HL-60 (cell line): ENCODE results near the gene PTPRD.

Experiments
- DNase-seq, 2 experiments: peaks; one replicate each; pipeline ENCODE4 v3.0.0-alpha.2; 2010 to 2020; ENCODE audit warnings: low read depth in 1 of 2, low spot score in 1 of 2
- H3K27ac ChIP-seq: fragments of 250-450 bp; sonication (Bioruptor Pico); replicated peaks from 2 replicates; pipeline ENCODE4 v1.5.1; 2020; ENCODE audit warnings: mild to moderate bottlenecking, moderate library complexity
- H3K27me3 ChIP-seq: fragments of 250-450 bp; sonication (Bioruptor Pico); 2 replicates; pipeline ENCODE4 v1.5.1; 2021; ENCODE audit warnings: mild to moderate bottlenecking, moderate library complexity; ENCODE audit not compliant: insufficient read depth, poor library complexity, severe bottlenecking
- H3K4me3 ChIP-seq: replicated peaks from 2 replicates; pipeline ENCODE4 v1.5.1; 2011; ENCODE audit warnings: mild to moderate bottlenecking, control low read depth, low read length; ENCODE audit not compliant: insufficient read depth
- GABPA ChIP-seq: IDR thresholded peaks from 2 replicates; pipeline ENCODE4 v1.6.1; 2012; ENCODE audit warnings: low read depth
- POLR2AphosphoS5 ChIP-seq: IDR thresholded peaks from 2 replicates; pipeline ENCODE4 v1.6.1; 2012; ENCODE audit warnings: low read depth
- SPI1 ChIP-seq: IDR thresholded peaks from 2 replicates; pipeline ENCODE4 v1.6.1; 2012; ENCODE audit warnings: low read depth, mild to moderate bottlenecking, borderline replicate concordance
- TF ChIP-seq, protein P1 (sequence below): IDR thresholded peaks from one replicate; pipeline ENCODE4 v1.5.1; 2011; ENCODE audit warnings: low read length, control low read depth, inconsistent platforms; ENCODE audit not compliant: insufficient read depth
- TF ChIP-seq, protein P2 (sequence below): IDR thresholded peaks from 2 replicates; pipeline ENCODE4 v1.6.1; 2012; ENCODE audit warnings: low read depth; ENCODE audit not compliant: insufficient replicate concordance

The PTPRD gene

DNA sequence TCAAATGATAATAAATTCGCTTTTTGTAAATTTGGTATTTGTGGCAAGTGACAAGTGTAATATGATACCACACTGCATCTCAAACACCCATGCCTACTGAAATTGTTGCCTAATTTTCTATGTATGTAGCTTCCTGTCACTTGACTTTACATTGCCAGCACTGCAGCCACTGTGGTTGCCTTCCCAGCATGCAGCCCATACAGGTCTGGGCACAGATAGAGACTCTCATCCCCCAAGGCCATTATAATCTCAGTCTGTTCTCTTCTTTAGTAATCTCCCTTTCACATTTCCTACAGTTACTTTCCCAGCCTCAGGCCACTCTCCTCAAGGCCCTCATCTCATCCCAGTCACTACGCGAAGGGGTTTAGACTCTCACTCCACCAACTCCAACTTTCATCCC lies 1200.6 kb downstream of the PTPRD start:
- Histone ChIP-seq H3K4me3 (no peak overlapping the region), H3K27ac (no peak overlapping the region), H3K27me3 (no peaks in the 10 kb centered on the region)
- TF ChIP-seq GABPA (no peak), POLR2AphosphoS5 (no peak), SPI1 (no peak)
- TF ChIP-seq, protein P1, sequence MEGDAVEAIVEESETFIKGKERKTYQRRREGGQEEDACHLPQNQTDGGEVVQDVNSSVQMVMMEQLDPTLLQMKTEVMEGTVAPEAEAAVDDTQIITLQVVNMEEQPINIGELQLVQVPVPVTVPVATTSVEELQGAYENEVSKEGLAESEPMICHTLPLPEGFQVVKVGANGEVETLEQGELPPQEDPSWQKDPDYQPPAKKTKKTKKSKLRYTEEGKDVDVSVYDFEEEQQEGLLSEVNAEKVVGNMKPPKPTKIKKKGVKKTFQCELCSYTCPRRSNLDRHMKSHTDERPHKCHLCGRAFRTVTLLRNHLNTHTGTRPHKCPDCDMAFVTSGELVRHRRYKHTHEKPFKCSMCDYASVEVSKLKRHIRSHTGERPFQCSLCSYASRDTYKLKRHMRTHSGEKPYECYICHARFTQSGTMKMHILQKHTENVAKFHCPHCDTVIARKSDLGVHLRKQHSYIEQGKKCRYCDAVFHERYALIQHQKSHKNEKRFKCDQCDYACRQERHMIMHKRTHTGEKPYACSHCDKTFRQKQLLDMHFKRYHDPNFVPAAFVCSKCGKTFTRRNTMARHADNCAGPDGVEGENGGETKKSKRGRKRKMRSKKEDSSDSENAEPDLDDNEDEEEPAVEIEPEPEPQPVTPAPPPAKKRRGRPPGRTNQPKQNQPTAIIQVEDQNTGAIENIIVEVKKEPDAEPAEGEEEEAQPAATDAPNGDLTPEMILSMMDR, result no peak
- TF ChIP-seq, protein P2, sequence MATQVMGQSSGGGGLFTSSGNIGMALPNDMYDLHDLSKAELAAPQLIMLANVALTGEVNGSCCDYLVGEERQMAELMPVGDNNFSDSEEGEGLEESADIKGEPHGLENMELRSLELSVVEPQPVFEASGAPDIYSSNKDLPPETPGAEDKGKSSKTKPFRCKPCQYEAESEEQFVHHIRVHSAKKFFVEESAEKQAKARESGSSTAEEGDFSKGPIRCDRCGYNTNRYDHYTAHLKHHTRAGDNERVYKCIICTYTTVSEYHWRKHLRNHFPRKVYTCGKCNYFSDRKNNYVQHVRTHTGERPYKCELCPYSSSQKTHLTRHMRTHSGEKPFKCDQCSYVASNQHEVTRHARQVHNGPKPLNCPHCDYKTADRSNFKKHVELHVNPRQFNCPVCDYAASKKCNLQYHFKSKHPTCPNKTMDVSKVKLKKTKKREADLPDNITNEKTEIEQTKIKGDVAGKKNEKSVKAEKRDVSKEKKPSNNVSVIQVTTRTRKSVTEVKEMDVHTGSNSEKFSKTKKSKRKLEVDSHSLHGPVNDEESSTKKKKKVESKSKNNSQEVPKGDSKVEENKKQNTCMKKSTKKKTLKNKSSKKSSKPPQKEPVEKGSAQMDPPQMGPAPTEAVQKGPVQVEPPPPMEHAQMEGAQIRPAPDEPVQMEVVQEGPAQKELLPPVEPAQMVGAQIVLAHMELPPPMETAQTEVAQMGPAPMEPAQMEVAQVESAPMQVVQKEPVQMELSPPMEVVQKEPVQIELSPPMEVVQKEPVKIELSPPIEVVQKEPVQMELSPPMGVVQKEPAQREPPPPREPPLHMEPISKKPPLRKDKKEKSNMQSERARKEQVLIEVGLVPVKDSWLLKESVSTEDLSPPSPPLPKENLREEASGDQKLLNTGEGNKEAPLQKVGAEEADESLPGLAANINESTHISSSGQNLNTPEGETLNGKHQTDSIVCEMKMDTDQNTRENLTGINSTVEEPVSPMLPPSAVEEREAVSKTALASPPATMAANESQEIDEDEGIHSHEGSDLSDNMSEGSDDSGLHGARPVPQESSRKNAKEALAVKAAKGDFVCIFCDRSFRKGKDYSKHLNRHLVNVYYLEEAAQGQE, result no peak
- no peak for DNase-seq

DNA sequence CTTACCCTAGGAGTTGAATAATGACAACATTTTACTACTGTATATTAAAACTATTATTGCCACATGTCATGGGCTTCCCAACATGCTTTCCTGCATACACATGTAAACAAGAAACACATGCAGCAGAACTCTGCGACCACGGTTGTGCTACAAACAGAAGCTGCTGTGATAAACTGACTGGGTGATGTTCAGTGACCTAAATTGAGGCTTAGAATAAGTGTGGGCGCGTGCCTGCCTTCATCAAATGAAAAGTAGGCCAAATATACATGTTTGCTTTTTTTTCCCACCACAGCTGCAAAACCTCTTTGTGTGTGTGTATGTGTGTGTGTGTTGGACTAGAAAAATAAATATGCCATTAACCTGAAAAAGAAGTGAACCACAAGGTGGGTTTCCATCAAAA lies 1202.1 kb downstream of the PTPRD start:
- H3K4me3 ChIP-seq, result no peak overlapping the region
- DNase-seq, result no peak
- H3K27ac ChIP-seq, result no peak overlapping the region
- TF ChIP-seq SPI1 (no peak), GABPA (no peak), POLR2AphosphoS5 (no peak)
- TF ChIP-seq, protein P1, result no peak
- TF ChIP-seq, protein P2, result no peak
- H3K27me3 ChIP-seq, result no peaks in the 10 kb centered on the region

DNA sequence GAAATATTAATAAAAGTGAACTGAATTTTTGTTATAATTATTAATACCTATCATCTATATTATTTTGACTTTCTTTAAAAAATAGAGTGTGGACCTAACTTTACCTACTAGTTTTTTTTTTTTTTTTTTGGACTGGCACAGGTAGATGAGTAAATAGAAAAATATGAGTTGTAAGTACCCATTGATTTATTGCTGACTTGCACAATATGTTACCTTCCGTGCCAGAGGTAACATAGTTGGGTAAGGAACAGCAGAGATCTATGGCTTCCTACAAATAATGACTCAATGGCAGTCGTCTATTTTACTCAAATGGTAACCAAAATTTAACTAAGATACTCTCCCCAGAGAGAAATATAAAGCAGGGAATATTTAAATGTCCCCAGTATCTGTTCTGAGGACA lies 1212.8 kb downstream of the PTPRD start:
- TF ChIP-seq SPI1, result no peak
- TF ChIP-seq GABPA, result no peak
- TF ChIP-seq, protein P2, result no peak
- TF ChIP-seq, protein P1, result no peak
- no peak for TF ChIP-seq POLR2AphosphoS5
- DNase-seq, result no peak
- Histone ChIP-seq H3K27me3 (no peaks in the 10 kb centered on the region), H3K27ac (no peak overlapping the region), H3K4me3 (no peak overlapping the region)
